Neural progenitor cell (in vitro differentiated cells): Measurements from ENCODE around the gene CEBPZ. TPM values are rescaled to one million over a fixed set of nuclear protein-coding genes. Genes with fewer than 3 reads are reported as not detected.

ENCODE experiments used
- DNase-seq: peaks from one replicate; pipeline ENCODE4 v3.0.0-alpha.2; 2016; ENCODE audit warnings: low spot score
- H2AFZ ChIP-seq: fragments of 200-600 bp; sonication (generic); replicated peaks from 2 replicates; pipeline ENCODE4 v1.6.1; 2016; ENCODE audit warnings: antibody characterized with exemption
- H3F3A ChIP-seq: fragments of 200-600 bp; sonication (generic); 2 replicates; pipeline ENCODE4 v1.6.1; 2016; ENCODE audit warnings: antibody characterized with exemption, low read depth
- H3K27ac ChIP-seq: fragments of 200-600 bp; sonication (generic); 2 replicates; pipeline ENCODE4 v1.5.1; 2016; ENCODE audit warnings: mild to moderate bottlenecking
- H3K27me3 ChIP-seq: fragments of 200-600 bp; sonication (generic); 2 replicates; pipeline ENCODE4 v1.6.1; 2016; ENCODE audit warnings: mild to moderate bottlenecking, moderate library complexity
- H3K36me3 ChIP-seq: fragments of 200-600 bp; sonication (generic); 2 replicates; pipeline ENCODE4 v1.5.1; 2016
- H3K4me1 ChIP-seq: fragments of 200-600 bp; sonication (generic); 2 replicates; pipeline ENCODE4 v1.6.1; 2016; ENCODE audit warnings: mixed run types
- H3K4me2 ChIP-seq: fragments of 200-600 bp; sonication (generic); 2 replicates; pipeline ENCODE4 v1.6.1; 2016
- H3K4me3 ChIP-seq: fragments of 200-600 bp; sonication (generic); 2 replicates; pipeline ENCODE4 v1.5.1; 2016
- H3K79me2 ChIP-seq: fragments of 200-600 bp; sonication (generic); 2 replicates; pipeline ENCODE4 v1.6.1; 2016; ENCODE audit warnings: low read depth
- H3K9ac ChIP-seq: fragments of 200-600 bp; sonication (generic); 2 replicates; pipeline ENCODE4 v1.6.1; 2016
- H3K9me3 ChIP-seq: fragments of 200-600 bp; sonication (generic); 2 replicates; pipeline ENCODE4 v1.5.1; 2016; ENCODE audit warnings: low read depth
- H4K20me1 ChIP-seq: fragments of 200-600 bp; sonication (generic); 2 replicates; pipeline ENCODE4 v1.6.1; 2016; ENCODE audit warnings: low read depth
- H3K27ac Mint-ChIP-seq: 3 replicates; pipeline ENCODE4 v1.8.0; 2021; ENCODE audit warnings: mixed read lengths
- H3K27me3 Mint-ChIP-seq: 2 replicates; pipeline ENCODE4 v1.8.0; 2022; ENCODE audit warnings: low read depth, mild to moderate bottlenecking, inconsistent platforms, moderate library complexity, mixed read lengths; ENCODE audit not compliant: insufficient read depth
- H3K36me3 Mint-ChIP-seq: 3 replicates; pipeline ENCODE4 v1.8.0; 2021; ENCODE audit warnings: mixed read lengths
- H3K4me1 Mint-ChIP-seq: 3 replicates; pipeline ENCODE4 v1.8.0; 2021; ENCODE audit warnings: mixed read lengths
- H3K4me3 Mint-ChIP-seq: 3 replicates; pipeline ENCODE4 v1.8.0; 2021; ENCODE audit warnings: mild to moderate bottlenecking, moderate library complexity, mixed read lengths
- H3K9me3 Mint-ChIP-seq: 3 replicates; pipeline ENCODE4 v1.8.0; 2020; ENCODE audit warnings: mixed read lengths
- CTCF ChIP-seq: fragments of 200-600 bp; sonication (generic); IDR thresholded peaks from 2 replicates; pipeline ENCODE4 v1.5.1; 2017; ENCODE audit warnings: antibody characterized with exemption, mild to moderate bottlenecking
- EZH2 ChIP-seq: fragments of 200-600 bp; sonication (generic); IDR thresholded peaks from 2 replicates; pipeline ENCODE4 v1.6.1; 2017; ENCODE audit warnings: antibody characterized with exemption, mild to moderate bottlenecking, moderate library complexity
- EZH2phosphoT487 ChIP-seq: fragments of 200-600 bp; sonication (generic); IDR thresholded peaks from 2 replicates; pipeline ENCODE4 v1.6.1; 2017; ENCODE audit warnings: antibody characterized with exemption
- total RNA-seq: library from RNA; depleted of rRNA; stranded (reverse); fragments of >200 nt; gene quantifications from 2 replicates; pipeline ENCODE4 v1.2.3, GENCODE V29; 2015; ENCODE audit warnings: low replicate concordance

CEBPZ gene
- total RNA-seq = 56.5 and 86.6 TPM in 2 replicates

- H3K4me3 ChIP-seq = peak within 1 kb of the TSS; percentile 90
- Mint-ChIP-seq H3K4me1 (peaks cover 6% of the 10 kb centered on the region), H3K9me3 (no peaks in the 10 kb centered on the region)
Observed at GRCh38 chr2:37231241-37232130, at the start of gene CEBPZ, which contains the start of gene NDUFAF7. Gene CEBPZ, minus strand, starts transcription at chr2:37231596. Its CDS starts 29 bp downstream, at chr2:37231567. Gene NDUFAF7, plus strand, starts transcription at chr2:37231658. Its CDS starts 48 bp downstream, at chr2:37231706.

GRCh38 chr2:37276291-37276690 lies 44.9 kb upstream of the CEBPZ start:
- H3K79me2 ChIP-seq = no peaks in the 10 kb centered on the region
- no peaks in the 10 kb centered on the region for H3K27me3 Mint-ChIP-seq
- no peaks in the 10 kb centered on the region for H3K9me3 Mint-ChIP-seq
- no peak overlapping the region for H3K27ac ChIP-seq
- H4K20me1 ChIP-seq = no peaks in the 10 kb centered on the region
- no peaks in the 10 kb centered on the region for H3K4me1 Mint-ChIP-seq
- no peak overlapping the region for H3K27ac Mint-ChIP-seq
- H3K36me3 Mint-ChIP-seq = peaks cover 16% of the 10 kb centered on the region
- H3K4me3 ChIP-seq = no peak overlapping the region
- H3K36me3 ChIP-seq = peaks cover 40% of the 10 kb centered on the region
- H3K4me3 Mint-ChIP-seq = no peak overlapping the region
- no peaks in the 10 kb centered on the region for H3K27me3 ChIP-seq
- no peak overlapping the region for H2AFZ ChIP-seq
- no peaks in the 10 kb centered on the region for H3K9me3 ChIP-seq
- TF ChIP-seq EZH2 (no peak), CTCF (no peak), EZH2phosphoT487 (no peak)
- no peak overlapping the region for H3K4me2 ChIP-seq
- H3K9ac ChIP-seq = no peak overlapping the region
- no peaks in the 10 kb centered on the region for H3K4me1 ChIP-seq
- no peaks in the 10 kb centered on the region for H3F3A ChIP-seq
- DNase-seq = no peak

More at GRCh38 chr2:37231241-37232130, at the start of gene CEBPZ, which contains the start of gene NDUFAF7:
- peaks cover 22% of the 10 kb centered on the region for H3F3A ChIP-seq
- H3K27me3 ChIP-seq = no peaks in the 10 kb centered on the region
- peak within 1 kb of the TSS; percentile 91 for H2AFZ ChIP-seq
- no peaks in the 10 kb centered on the region for H3K9me3 ChIP-seq
- H3K27ac ChIP-seq = peak within 1 kb of the TSS; percentile 27
- H4K20me1 ChIP-seq = peaks cover 23% of the 10 kb centered on the region
- peaks cover 11% of the 10 kb centered on the region for H3K36me3 Mint-ChIP-seq
- H3K4me1 ChIP-seq = peaks cover 20% of the 10 kb centered on the region
- H3K4me3 Mint-ChIP-seq = no peak within 1 kb of the TSS
- TF ChIP-seq EZH2 = peak; percentile 21
- TF ChIP-seq EZH2phosphoT487 = no peak
- H3K9ac ChIP-seq = peak within 1 kb of the TSS; percentile 82
- H3K79me2 ChIP-seq = peaks cover 94% of the 10 kb centered on the region
- H3K36me3 ChIP-seq = peaks cover 4% of the 10 kb centered on the region
- H3K4me2 ChIP-seq = peak within 1 kb of the TSS; percentile 83
- no peaks in the 10 kb centered on the region for H3K27me3 Mint-ChIP-seq
- peak; percentile 90 for DNase-seq
- H3K27ac Mint-ChIP-seq = no peak within 1 kb of the TSS

- no peaks in the 10 kb centered on the region for H3K27me3 ChIP-seq
Observed at GRCh38 chr2:37274359-37274965, 43.1 kb upstream of the CEBPZ start.

More at GRCh38 chr2:37274359-37274965, 43.1 kb upstream of the CEBPZ start:
- Histone ChIP-seq H3K4me2 (no peak overlapping the region), H4K20me1 (no peaks in the 10 kb centered on the region), H3K9ac (no peak overlapping the region), H3K4me3 (no peak overlapping the region), H3K4me1 (no peaks in the 10 kb centered on the region), H3K36me3 (peaks cover 30% of the 10 kb centered on the region), H2AFZ (no peak overlapping the region), H3K9me3 (no peaks in the 10 kb centered on the region), H3K27ac (no peak overlapping the region), H3K79me2 (no peaks in the 10 kb centered on the region), H3F3A (peaks cover 3% of the 10 kb centered on the region)
- Mint-ChIP-seq H3K4me3 (no peak overlapping the region), H3K27me3 (no peaks in the 10 kb centered on the region), H3K27ac (peak overlapping the region; percentile 29), H3K36me3 (peaks cover 16% of the 10 kb centered on the region), H3K4me1 (no peaks in the 10 kb centered on the region), H3K9me3 (no peaks in the 10 kb centered on the region)
- DNase-seq = no peak
- no peak for TF ChIP-seq EZH2phosphoT487
- no peak for TF ChIP-seq CTCF
- no peak for TF ChIP-seq EZH2
